OCI-M2 (cell line): Measurements from ENCODE around the gene PRDM12.

Experiments used
- DNase-seq: peaks from one replicate; lab custom pipeline; 2025; ENCODE audit not compliant: unreplicated experiment; lab: John Stamatoyannopoulos, UW

The PRDM12 gene

GRCh38 chr9:130635721-130636647 lies 28.4 kb upstream of the PRDM12 start:
- DNase-seq: no peak

DNA sequence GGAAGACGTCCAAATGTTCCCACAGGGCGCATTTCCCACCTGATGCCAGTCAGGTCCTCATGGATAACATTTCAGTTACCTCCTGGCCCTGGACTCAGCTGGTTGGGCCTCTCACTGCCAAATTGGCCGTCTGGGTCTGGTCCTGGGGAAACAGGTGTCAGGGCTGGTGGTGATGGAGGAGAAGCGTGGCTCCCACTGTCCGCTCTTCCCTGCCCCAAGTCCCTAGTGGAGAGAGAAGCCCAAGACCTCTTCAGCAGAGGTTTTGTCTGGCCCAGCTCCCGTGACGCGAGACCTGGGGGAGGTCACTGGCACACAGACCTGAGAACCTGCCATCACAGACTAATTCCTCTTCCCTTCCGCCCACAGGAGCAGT lies 27.8 kb upstream of the PRDM12 start:
- DNase-seq: no peak

DNA sequence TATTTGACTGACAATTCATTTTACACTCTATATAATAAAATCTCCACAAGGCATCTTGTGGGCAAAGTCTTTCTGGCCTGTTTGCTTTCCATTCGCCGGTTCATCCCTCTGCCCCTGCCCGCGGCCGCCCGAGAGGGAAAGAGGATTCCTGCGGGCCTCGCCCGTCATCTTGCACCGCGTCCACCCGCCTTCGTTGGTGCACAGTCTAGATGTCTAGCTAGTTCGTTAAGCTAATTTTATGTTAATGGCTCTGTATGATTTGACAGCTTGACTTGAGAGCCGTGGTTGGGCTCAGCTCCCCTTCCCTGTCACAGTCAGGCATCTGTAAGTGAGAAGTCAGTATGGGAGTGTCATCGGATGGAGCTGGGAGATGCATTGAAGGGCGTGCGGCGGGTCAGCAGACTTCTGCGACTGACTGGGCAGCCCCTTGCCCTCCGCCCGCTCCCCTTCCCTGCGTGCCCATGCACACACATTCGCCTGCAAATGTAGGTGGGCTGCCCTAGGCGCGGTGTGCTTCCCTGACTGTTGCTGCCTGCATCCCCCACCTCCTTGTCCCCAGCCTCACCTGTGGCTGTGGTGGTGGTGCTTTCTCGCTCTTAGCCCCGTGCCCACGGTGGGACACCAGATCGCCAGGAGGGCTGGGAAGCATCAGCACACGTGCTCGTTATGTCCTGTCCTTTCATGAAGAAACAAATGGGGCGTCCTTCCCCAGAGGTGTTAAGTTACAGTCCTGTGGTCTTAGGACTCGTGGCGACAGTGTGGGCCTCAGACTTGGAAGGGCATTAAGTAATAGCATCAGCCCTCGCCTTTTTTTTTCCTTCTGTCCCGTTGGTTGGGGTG lies 25.9 kb upstream of the PRDM12 start:
- no peak for DNase-seq

DNA sequence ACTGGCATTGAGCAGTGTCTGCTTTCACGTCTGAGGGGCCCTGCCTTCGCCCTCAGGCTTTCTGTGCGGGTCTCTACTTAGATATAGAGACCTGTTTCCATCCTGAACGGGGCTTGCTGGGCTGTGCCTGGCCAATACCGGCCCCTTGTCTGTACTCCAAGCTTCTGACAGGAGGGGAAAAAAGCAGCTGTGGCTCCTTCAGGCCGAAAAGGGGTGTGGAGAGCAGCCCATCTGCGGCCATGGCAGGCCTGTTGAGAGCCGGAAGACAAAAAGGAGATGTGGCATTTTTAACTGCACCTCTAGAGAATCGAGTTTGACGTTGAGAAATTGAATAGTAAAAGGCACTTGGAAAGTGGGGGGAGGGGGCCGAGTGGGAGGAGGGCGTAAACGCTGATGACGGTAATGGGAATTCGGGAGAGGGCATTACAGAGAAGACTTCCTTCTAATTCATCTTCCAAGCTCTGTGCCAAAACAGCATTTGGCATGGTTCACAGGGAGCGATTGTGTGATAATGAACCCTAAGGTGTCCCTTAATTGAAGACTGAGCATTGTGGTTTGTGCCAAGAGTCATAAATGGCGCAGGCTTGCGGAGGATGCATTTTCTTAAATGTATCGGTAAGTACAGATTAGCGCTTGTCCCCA lies 25.1 kb upstream of the PRDM12 start:
- no peak for DNase-seq

- no peak for DNase-seq
Observed at GRCh38 chr9:130639866-130640555, 24.4 kb upstream of the PRDM12 start.

GRCh38 chr9:130640681-130641080 lies 23.7 kb upstream of the PRDM12 start:
- no peak for DNase-seq

- no peak for DNase-seq
Observed at GRCh38 chr9:130642926-130643325, 21.5 kb upstream of the PRDM12 start.

GRCh38 chr9:130651221-130651620 lies 13.2 kb upstream of the PRDM12 start:
- no peak for DNase-seq

DNA sequence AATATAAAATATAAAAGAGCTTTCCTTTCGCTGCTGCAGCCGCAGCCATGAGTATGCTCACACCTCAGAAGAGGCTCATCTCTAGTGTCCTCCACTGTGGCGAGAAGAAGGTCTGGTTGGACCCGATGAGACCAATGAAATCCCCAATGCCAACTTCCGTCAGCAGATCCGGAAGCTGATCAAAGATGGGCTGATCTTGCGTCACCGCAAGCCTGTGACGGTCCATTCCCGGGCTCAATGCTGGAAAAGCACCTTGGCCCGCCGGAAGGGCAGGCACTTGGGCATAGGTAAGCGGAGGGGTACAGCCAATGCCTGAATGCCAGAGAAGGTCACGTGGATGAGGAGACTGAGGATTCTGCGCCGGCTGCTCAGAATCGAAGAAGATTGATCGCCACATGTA lies 12.6 kb upstream of the PRDM12 start:
- DNase-seq: no peak

- DNase-seq: no peak
Observed at GRCh38 chr9:130654879-130655278, 9.5 kb upstream of the PRDM12 start.

DNA sequence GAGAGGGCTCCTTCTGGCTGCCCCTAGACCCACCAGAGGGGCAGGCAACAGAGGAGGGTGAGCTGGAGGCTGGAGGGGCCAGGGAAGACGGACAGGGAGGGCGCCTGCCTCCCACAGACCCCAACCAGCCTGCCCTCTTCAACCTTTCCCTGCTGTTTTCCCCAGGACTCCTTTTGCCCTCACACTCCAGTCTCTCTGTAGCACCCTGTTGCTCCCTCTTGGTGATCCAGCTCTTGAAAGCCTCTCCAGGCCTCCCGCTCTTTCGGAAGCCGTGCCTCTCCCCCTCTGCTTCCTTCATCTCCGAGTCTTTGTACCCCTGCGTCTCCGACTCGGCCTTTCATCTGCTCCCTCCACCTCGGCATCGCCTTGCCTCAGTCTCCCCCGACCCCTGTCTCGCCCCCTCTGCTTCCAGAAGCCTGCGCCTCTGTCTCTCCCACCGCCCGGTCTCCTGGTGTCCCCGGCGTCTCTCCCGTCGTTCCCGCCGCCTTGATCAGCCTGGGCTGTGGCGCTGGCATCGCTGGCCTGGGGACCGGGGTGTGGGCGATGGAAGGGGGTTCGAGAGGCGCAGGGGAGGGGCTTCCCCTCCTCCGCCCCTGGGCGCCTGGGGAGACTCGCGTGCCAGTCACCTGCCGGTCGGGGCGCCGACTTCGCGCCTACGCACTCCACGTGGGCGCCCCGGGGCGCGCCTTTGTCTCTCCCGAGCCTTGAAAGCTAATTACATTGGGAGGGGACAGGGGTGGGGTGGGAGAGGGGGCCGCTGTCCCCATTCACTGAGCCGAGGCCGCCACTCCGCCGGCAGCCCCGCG lies 5.3 kb upstream of the PRDM12 start:
- no peak for DNase-seq

DNA sequence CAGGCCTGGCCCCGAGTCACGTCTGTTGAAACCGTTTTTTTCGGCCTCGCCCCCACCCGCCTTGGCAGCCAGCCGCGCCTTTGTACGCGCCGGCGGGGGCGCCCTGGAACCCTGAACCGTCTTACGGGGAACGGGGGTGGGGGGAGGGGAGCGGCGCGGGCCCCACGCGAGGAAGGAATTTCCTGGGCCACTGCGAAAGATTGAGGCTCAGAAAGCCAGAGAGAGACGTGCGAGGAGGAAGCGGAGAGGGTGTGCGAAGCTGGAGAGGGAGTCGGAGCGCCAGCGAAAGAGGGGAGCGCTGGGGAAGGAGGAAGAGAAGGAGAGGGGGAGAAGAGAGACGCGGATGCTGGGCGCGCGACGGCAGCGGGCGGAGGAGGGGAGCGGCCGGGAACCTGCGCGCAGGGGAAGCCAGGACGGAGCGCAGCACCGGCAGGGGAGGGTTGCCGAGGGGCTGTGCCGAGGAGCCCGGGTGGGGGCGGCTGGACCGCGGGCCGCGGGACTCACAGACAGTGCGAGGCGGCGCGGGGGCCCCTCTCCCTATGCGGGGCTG lies 4.6 kb upstream of the PRDM12 start:
- no peak for DNase-seq

GRCh38 chr9:130660326-130660682 lies 4.1 kb upstream of the PRDM12 start:
- no peak for DNase-seq

DNA sequence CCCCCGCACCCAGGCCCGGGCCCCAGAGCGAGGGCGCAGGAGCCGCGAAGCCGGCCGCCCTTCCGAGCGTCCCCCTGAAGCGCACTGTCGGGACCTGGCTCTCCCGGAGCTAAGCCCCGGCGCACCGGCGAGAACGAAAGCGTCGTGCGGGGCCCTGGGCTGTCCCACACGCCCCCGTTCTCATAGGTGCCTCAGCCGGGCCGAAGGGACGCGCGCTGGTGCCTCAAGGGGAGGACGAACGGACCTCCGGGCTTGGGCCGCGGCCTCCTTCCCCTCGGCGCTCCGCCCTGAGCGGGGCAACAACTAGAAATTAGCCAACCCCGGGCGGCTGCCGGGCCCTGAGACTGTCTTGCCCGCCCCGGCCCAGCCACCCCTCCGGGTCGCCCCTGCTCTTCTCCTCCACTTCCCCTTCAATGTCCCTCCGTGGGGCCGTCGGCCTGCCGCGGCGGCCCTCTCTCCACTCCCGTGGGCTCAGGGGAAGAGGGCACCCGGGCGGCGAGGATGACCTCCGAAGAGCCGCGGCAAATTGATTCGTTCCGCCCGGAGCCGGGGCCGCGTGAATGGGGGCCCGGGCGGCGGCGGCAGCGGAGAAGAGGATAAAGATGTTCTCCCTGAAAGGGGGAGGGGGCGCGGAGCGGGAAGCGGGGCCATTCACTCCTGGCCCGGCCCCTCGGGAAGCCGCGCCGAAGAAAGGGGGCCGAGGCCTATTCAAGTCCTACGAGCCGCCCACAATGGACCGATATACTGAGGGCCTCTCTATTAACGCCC lies 3.5 kb upstream of the PRDM12 start:
- DNase-seq: no peak

- no peak for DNase-seq
Observed at GRCh38 chr9:130661451-130662098, 2.8 kb upstream of the PRDM12 start.

GRCh38 chr9:130662099-130662969 lies 2.1 kb upstream of the PRDM12 start:
- DNase-seq: no peak

GRCh38 chr9:130662970-130663257 lies 1.5 kb upstream of the PRDM12 start:
- DNase-seq: no peak
